Mesodermal cell (in vitro differentiated cells): ENCODE measurements around the gene NKD2.

Experiments
- H3K27ac ChIP-seq: 2 replicates; pipeline ENCODE4 v1.7.0; 2013; ENCODE audit warnings: mild to moderate bottlenecking, low read depth, low read length, moderate library complexity; ENCODE audit not compliant: severe bottlenecking
- H3K36me3 ChIP-seq: 2 replicates; pipeline ENCODE4 v1.7.1; 2013; ENCODE audit warnings: mild to moderate bottlenecking, low read length, moderate library complexity; ENCODE audit not compliant: control insufficient read depth, insufficient read depth
- H3K4me1 ChIP-seq: one replicate; pipeline ENCODE4 v1.7.1; 2013; ENCODE audit warnings: mild to moderate bottlenecking, low read length; ENCODE audit not compliant: insufficient read depth, control insufficient read depth, poor library complexity, severe bottlenecking
- H3K4me3 ChIP-seq: 2 replicates; pipeline ENCODE4 v1.7.0; 2013; ENCODE audit warnings: low read length, control low read depth, mild to moderate bottlenecking; ENCODE audit not compliant: insufficient read depth, poor library complexity, severe bottlenecking; ENCODE audit errors: extremely low read depth
- H3K9me3 ChIP-seq: 2 replicates; pipeline ENCODE4 v1.7.1; 2013; ENCODE audit warnings: mild to moderate bottlenecking, low read length, moderate library complexity; ENCODE audit not compliant: control insufficient read depth
- WGBS, 2 experiments: methylation state at CpG; one replicate each; pipeline ENCODE4 v1.1.5; 2013; ENCODE audit warnings: missing lambda C conversion rate in 2 of 2; ENCODE audit not compliant: insufficient coverage in 2 of 2; 5-methylcytosine and 5-hydroxymethylcytosine counted together

NKD2 gene

DNA sequence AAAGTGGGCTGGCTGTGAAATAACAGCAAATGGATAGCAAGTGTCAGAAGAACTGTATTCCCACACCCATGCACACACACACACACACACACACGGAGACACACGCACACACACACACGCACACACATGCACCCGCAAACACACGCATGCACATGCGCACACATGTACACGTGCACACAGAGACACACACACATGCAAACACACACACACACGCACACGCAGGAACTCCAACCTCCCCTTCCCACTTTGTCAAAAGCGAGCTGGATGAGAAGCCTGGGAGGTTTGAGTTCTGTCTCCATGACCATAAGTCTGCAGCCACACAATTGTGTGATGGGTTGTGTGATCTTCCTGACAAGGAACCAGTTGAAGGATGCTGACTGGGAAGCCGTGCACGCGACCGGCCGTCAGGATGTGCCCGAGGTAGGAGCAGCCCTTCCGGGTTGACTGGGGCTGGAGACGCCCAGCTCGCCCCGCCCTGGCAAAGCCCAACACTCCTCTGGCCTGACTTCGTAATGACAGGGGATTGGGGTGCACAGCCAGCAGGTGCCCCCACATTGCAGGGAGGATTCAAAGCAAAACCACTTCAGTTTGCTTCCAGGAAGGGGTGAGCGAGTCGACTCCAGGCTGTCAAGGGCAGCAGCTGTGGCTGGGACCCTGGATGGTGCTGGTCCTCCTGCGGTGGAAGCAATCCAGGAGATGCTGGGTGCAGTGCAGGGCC lies 29.3 kb upstream of the NKD2 start:
- Histone ChIP-seq H3K4me1 (peaks cover 13% of the 10 kb centered on the region), H3K9me3 (no peaks in the 10 kb centered on the region), H3K27ac (no peak overlapping the region), H3K4me3 (no peak overlapping the region), H3K36me3 (no peaks in the 10 kb centered on the region)
- 90 to 94% methylated on average over 14 to 19 of the region's 24 CpGs for WGBS, 2 experiments

DNA sequence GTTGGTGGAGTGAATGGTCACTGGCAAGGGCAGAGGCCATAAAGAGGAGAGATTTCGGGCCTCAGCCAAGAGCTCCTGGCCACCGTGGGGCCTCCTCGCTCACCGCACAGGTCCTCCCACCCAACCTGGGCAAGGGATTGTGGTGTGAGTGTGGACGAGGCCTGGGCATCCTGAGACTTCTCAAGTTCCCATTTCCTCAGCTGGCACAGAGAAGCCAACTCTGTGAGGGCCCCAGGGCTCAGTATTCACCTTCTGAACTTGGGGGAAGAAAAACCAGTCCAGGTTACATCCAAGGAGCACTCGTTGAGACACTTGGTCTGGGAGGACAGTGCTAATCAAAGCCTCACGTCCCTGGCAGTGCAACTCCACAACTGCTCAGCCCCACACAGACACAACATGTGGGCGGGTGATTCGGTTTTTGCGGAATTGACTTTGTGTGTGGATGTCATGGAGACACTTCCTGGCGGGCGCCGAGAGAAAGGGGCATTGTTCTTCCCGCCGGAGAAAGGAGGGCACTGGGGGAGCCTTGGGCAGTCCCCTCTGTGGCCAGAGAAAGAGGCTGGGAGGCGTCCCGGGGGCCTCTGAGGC lies 28.5 kb upstream of the NKD2 start:
- H3K36me3 ChIP-seq = no peaks in the 10 kb centered on the region
- peak overlapping the region; percentile 65 for H3K27ac ChIP-seq
- 63 to 87% methylated on average over 11 to 12 of the region's 17 CpGs for WGBS, 2 experiments

DNA sequence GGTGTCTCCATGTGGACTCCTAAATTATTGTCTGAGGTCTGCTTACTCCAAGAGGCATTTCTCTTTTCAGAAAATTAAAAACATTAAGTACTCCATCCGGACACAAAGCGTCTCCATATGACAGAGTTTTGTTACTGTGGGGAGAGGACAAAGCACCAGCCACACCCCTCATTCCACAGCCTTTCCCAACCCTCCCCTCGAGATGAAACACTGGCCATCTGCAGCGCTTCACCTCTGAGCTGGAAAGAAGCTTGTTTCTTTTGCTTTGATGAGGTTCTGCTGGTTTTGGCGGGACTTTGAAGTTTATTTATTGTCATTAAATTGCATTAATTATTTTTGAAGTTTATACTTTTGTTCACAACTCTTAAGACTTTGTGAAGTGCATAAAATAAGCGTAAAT lies 27.6 kb upstream of the NKD2 start:
- Histone ChIP-seq H3K36me3 (no peaks in the 10 kb centered on the region), H3K4me1 (peaks cover 13% of the 10 kb centered on the region), H3K9me3 (no peaks in the 10 kb centered on the region), H3K4me3 (no peak overlapping the region), H3K27ac (peak overlapping the region; percentile 65)
- no CpG with 5 or more reads among the region's 6 CpGs for WGBS, 2 experiments

More for the DNA sequence above, 28.5 kb upstream of the NKD2 start:
- no peaks in the 10 kb centered on the region for H3K9me3 ChIP-seq
- H3K4me1 ChIP-seq = peaks cover 13% of the 10 kb centered on the region
- H3K4me3 ChIP-seq = no peak overlapping the region

DNA sequence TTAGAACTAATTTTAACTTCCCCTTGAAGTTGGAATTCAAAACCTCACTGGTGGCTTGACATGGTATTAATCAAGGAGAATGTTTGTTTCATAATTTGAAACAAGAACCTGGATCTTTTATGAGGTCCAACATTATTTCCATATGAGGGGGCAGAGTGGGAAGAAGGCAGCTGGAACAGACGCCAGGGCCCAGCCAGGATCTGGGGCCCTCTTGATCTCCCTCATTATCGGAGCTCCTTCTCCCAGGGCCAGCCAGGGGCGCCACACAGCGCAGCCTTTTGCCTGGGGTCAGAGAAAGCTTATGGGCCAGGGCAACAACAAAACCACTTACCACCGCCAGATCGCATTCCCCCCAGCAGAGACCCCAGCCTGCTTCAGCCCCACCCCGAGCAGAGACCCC lies 27.1 kb upstream of the NKD2 start:
- H3K4me1 ChIP-seq = peaks cover 13% of the 10 kb centered on the region
- no peaks in the 10 kb centered on the region for H3K36me3 ChIP-seq
- 87 to 88% methylated on average over 4 to 6 of the region's 7 CpGs for WGBS, 2 experiments
- no peak overlapping the region for H3K4me3 ChIP-seq
- H3K27ac ChIP-seq = no peak overlapping the region
- H3K9me3 ChIP-seq = no peaks in the 10 kb centered on the region

DNA sequence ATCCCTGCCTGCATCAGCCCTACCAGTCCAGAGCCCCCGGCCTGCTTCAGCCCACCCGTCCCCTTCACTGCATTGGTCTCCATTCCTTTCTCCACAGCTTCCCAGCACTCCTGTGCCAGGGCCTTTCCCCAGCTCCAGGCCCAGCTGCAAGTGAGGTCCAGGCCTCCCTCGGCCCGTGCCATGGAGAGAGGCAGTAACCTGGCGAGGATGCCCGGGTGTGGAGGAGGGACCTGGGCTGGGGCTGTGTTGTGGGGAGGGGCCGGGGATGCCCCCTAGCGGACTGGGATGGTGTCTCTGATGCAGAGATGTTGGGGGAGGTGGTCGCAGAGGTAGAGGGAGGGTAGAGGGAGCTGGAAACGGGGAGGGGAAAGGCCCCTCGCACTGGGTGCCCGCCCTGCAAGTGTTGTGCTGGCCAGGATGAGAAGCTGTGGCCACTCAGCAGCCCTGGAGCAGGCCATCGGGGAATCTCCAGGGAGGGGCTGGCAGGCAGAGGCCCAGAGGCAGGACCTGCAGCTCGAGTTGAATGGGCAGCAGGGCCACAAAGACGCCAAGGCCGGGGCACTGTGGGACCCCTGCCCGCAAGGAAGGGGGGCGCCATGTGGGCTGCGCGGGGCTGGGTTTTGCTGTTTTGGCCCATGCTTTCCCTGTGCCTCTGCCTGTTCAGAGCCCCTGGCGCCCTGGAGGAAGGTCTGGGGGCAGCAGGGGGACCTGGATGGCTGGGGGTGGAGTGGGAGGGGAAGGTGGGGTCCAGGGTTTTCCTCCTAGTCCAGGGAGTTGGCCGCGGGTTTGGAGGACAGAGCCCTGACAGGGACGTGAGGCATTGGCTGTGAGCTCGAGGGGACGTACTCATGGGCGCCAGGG lies 26.0 kb upstream of the NKD2 start:
- Histone ChIP-seq H3K27ac (no peak overlapping the region), H3K4me3 (no peak overlapping the region), H3K36me3 (no peaks in the 10 kb centered on the region), H3K4me1 (peaks cover 13% of the 10 kb centered on the region), H3K9me3 (peaks cover 2% of the 10 kb centered on the region)
- WGBS, 2 experiments = 78 to 82% methylated on average over 16 to 27 of the region's 27 CpGs

DNA sequence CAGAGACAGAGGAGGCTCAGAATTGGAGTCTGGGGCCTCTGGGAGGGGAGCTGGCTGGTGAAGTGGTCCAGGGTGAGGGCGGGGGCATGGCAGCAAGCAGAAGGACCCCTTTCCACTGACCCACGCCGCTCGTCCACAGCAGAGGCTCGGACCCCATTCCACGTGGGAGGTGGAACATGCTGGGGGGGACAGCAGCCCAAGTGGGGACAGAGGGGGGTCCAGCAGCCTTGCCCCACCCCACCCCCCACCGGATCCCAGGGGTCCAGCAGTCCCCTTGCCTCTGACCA lies 25.4 kb upstream of the NKD2 start:
- 95 to 100% methylated on average over 6 of the region's 7 CpGs for WGBS, 2 experiments
- Histone ChIP-seq H3K27ac (no peak overlapping the region), H3K36me3 (no peaks in the 10 kb centered on the region), H3K9me3 (peaks cover 4% of the 10 kb centered on the region), H3K4me1 (peaks cover 13% of the 10 kb centered on the region), H3K4me3 (no peak overlapping the region)

DNA sequence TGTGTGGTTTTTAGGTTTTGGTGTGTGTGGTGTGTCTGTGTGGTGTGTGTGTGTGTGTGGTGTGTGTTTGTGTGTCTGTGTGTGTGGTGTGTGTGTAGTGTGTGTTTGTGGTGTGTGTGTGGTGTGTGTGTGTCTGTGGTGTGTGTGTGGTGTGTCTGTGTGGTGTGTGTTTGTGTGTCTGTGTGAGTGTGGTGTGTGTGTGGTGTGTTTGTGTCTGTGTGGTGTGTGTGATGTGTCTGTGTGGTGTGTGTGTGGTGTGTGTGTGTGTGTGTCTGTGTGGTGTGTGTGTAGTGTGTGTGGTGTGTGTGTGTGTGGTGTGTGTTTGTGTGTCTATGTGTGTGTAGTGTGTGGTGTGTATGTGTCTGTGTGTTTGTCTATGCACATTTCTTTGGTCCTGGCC lies 25.0 kb upstream of the NKD2 start:
- H3K4me3 ChIP-seq = no peak overlapping the region
- peaks cover 8% of the 10 kb centered on the region for H3K9me3 ChIP-seq
- no peak overlapping the region for H3K27ac ChIP-seq
- peaks cover 13% of the 10 kb centered on the region for H3K4me1 ChIP-seq
- H3K36me3 ChIP-seq = no peaks in the 10 kb centered on the region

DNA sequence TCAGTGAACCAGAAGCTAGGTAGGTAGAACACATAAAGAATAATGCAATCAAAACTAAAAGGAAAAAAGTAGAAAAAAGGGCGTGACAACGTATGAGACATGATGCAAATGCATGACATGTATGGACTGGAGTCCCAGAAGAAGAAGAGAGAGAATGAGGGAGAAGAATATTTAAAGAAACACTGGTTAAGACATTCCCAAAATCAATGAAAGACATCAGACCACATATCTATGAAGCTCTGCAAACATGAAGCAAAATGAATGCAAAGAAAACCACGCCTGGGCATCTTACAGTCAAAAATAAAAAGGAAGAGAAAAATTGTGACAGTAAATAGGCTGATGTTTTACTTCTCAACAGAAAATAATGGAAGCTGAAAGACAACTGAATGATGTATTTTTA lies 23.8 kb upstream of the NKD2 start:
- Histone ChIP-seq H3K9me3 (peaks cover 8% of the 10 kb centered on the region), H3K27ac (no peak overlapping the region), H3K4me3 (no peak overlapping the region), H3K4me1 (peaks cover 13% of the 10 kb centered on the region), H3K36me3 (no peaks in the 10 kb centered on the region)
- WGBS, 2 experiments = 72 to 77% methylated on average over 2 of the region's 3 CpGs

DNA sequence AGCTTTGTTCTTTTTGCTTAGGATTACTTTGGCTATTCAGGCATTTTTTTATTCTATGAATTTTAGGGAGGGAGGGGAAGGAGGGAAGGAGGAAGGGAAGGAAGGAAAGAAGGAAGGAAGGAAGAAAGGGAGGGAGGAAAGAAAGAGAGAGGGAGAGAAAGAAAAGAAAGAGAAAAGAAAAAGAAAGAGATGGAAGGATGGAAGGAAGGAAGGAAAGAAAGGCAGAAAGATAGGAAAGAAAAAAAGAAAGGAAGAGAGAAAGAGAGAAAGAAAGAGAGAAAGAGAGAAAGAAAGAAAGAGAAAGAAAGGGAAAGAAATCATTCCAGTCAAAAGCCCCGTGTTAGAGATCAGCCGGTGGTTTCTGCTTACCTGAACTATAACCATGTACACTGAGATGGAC lies 20.8 kb upstream of the NKD2 start:
- Histone ChIP-seq H3K4me3 (no peak overlapping the region), H3K27ac (no peak overlapping the region), H3K36me3 (no peaks in the 10 kb centered on the region), H3K4me1 (no peaks in the 10 kb centered on the region), H3K9me3 (peaks cover 8% of the 10 kb centered on the region)
- 54 to 57% methylated on average over 2 of the region's 2 CpGs for WGBS, 2 experiments

DNA sequence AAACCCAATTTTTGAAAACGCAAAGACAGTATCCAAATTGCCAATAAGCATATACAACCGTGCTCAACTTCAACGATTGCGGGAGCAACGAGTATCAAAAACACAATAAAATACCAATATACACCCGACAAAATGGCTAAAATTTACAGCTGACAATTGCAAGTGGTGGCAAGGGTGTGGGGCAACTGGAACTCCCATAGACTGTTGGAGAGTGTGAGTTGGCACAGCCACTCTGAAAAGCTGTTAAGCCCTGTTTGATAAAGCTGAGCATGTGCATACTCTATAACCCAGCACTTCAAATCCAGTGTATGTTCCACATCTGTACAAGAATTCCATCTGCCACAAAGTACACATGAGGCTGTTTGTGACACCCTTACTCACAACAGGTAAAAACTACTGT lies 20.3 kb upstream of the NKD2 start:
- 63 to 90% methylated on average over 2 to 4 of the region's 6 CpGs for WGBS, 2 experiments
- peaks cover 8% of the 10 kb centered on the region for H3K9me3 ChIP-seq
- H3K27ac ChIP-seq = no peak overlapping the region
- no peak overlapping the region for H3K4me3 ChIP-seq
- no peaks in the 10 kb centered on the region for H3K4me1 ChIP-seq
- no peaks in the 10 kb centered on the region for H3K36me3 ChIP-seq
